GM18909 (cell line): ENCODE measurements around the gene HSPB3.
"Not testable (repeated sequence)": the region's sequence is repeated elsewhere in the genome, so short reads cannot be mapped to it uniquely, and the experiment has no call there.

ENCODE experiments used
- ATAC-seq: cut with Tn5 transposase; IDR thresholded peaks from one replicate; pipeline ENCODE4 v1.9.1; 2021; ENCODE audit warnings: mild to moderate bottlenecking; ENCODE audit not compliant: unreplicated experiment, poor library complexity

The HSPB3 gene

GRCh38 chr5:54455413-54456157 is at the start of gene HSPB3:
TSS of gene HSPB3 (plus strand) at chr5:54455699. CDS start at chr5:54455790, 91 bp downstream.
- ATAC-seq, result no peak

- ATAC-seq, result no peak
Observed at GRCh38 chr5:54411176-54411575, 44.3 kb upstream of the HSPB3 start.

GRCh38 chr5:54412913-54413312 is 42.6 kb upstream of the HSPB3 start:
- no peak for ATAC-seq

GRCh38 chr5:54415147-54415546 is 40.4 kb upstream of the HSPB3 start:
- no peak for ATAC-seq

- no peak for ATAC-seq
Observed at GRCh38 chr5:54415896-54416601, 39.5 kb upstream of the HSPB3 start.

GRCh38 chr5:54419573-54420423 is 35.7 kb upstream of the HSPB3 start:
- ATAC-seq, result not testable (repeated sequence)

- ATAC-seq, result not testable (repeated sequence)
Observed at GRCh38 chr5:54420511-54420910, 35.0 kb upstream of the HSPB3 start.

- ATAC-seq, result no peak
Observed at GRCh38 chr5:54421976-54422375, 33.5 kb upstream of the HSPB3 start.

- no peak for ATAC-seq
Observed at GRCh38 chr5:54425258-54425657, 30.2 kb upstream of the HSPB3 start.

GRCh38 chr5:54426209-54426608 is 29.3 kb upstream of the HSPB3 start:
- no peak for ATAC-seq

GRCh38 chr5:54434650-54435049 is 20.8 kb upstream of the HSPB3 start:
- ATAC-seq, result not testable (repeated sequence)

GRCh38 chr5:54438620-54439389 is 16.7 kb upstream of the HSPB3 start:
- ATAC-seq, result no peak

GRCh38 chr5:54440456-54440893 is 15.0 kb upstream of the HSPB3 start:
- peak; percentile 84 for ATAC-seq

GRCh38 chr5:54442271-54442670 is 13.2 kb upstream of the HSPB3 start:
- ATAC-seq, result no peak

GRCh38 chr5:54443270-54443669 is 12.2 kb upstream of the HSPB3 start:
- no peak for ATAC-seq

GRCh38 chr5:54445691-54446378 is 9.7 kb upstream of the HSPB3 start:
- no peak for ATAC-seq

- ATAC-seq, result no peak
Observed at GRCh38 chr5:54446379-54446732, 9.1 kb upstream of the HSPB3 start.

GRCh38 chr5:54449923-54450322 is 5.6 kb upstream of the HSPB3 start:
- ATAC-seq, result no peak

- no peak for ATAC-seq
Observed at GRCh38 chr5:54450542-54450941, 5.0 kb upstream of the HSPB3 start.

- ATAC-seq, result no peak
Observed at GRCh38 chr5:54453046-54453445, 2.5 kb upstream of the HSPB3 start.
